D721Med (cell line): ENCODE measurements around the gene CCDC146.

Experiments
- DNase-seq: peaks from one replicate; pipeline ENCODE4 v3.0.0; 2011; ENCODE audit warnings: low spot score; ENCODE audit not compliant: insufficient read length
- FAIRE-seq: peaks from 2 replicates; lab custom pipeline; 2011; peaks lifted over from hg19 to GRCh38; lab: Jason Lieb, UNC
- TF ChIP-seq, protein P1 (sequence below): IDR thresholded peaks from 2 replicates; pipeline ENCODE4 v1.5.1; 2012; ENCODE audit warnings: mild to moderate bottlenecking, control low read depth; ENCODE audit not compliant: insufficient read depth; ENCODE audit errors: missing control alignments

The CCDC146 gene

DNA sequence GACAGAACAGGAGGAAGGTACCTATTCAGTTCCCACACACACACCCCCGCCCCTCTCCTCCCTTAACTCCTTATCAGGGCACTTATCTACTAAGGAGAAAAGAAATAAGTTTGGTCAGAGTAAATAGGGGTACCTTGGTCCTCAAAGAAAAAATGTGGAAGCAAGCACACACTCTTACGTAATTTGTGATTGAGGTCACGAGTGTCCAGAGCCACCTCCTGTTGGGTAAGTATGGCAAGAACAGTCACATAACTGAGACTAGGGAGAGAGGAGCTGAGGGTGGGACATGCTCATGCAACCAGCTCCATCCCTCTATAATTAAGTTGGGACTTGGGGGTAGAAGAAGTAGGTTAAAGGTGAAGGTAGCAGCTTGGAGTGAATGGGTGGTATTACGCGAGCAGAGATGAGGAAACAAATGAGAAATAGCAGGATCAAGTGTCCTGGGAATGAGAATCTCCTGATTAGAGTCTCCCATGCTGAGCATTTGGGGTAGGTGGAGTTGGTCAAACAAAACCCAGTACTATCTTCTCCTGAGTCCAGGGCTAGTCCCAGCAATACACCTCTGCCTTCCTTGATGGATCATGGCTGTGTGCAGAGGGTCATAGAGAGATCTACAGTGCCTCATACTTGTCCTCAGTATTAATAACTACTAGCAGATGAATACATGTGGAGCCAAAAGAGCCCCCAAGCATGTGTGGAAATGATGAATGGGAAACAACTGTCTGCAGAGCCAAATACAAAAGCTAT, 216.6 kb downstream of the CCDC146 start:
- TF ChIP-seq, protein P1, sequence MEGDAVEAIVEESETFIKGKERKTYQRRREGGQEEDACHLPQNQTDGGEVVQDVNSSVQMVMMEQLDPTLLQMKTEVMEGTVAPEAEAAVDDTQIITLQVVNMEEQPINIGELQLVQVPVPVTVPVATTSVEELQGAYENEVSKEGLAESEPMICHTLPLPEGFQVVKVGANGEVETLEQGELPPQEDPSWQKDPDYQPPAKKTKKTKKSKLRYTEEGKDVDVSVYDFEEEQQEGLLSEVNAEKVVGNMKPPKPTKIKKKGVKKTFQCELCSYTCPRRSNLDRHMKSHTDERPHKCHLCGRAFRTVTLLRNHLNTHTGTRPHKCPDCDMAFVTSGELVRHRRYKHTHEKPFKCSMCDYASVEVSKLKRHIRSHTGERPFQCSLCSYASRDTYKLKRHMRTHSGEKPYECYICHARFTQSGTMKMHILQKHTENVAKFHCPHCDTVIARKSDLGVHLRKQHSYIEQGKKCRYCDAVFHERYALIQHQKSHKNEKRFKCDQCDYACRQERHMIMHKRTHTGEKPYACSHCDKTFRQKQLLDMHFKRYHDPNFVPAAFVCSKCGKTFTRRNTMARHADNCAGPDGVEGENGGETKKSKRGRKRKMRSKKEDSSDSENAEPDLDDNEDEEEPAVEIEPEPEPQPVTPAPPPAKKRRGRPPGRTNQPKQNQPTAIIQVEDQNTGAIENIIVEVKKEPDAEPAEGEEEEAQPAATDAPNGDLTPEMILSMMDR: no peak
- no peak for DNase-seq
- no peak for FAIRE-seq

DNA sequence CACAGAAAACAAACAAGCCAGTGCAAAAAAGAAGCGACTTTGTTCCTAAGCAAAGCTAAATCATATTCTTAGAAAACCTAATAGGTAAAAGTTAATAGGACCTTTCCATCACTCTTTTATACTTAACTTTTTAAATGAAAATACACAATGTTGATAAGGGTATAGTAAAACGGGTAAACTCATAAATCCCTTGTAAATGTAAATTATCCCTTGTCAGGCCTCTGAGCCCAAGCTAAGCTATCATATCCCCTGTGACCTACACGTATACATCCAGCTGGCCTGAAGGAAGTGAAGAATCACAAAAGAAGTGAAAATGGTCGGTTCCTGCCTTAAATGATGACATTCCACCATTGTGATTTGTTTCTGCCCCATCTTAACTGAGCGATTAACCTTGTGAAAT, 217.3 kb downstream of the CCDC146 start:
- TF ChIP-seq, protein P1: no peak
- FAIRE-seq: no peak
- DNase-seq: no peak
